Pons (tissue), 1 donor: ENCODE data around the gene CACNG6.

Experiments
- DNase-seq: peaks from one replicate; pipeline ENCODE4 v3.0.0-alpha.2; 2016; ENCODE audit warnings: low spot score

The CACNG6 gene

GRCh38 chr19:53969366-53969765, 22.1 kb upstream of the CACNG6 start:
- no peak for DNase-seq

GRCh38 chr19:53971673-53972072, 19.8 kb upstream of the CACNG6 start:
- DNase-seq: peak; percentile 18

GRCh38 chr19:53977429-53977990, 13.9 kb upstream of the CACNG6 start:
- DNase-seq: peak; percentile 95

GRCh38 chr19:53977991-53978731, 13.3 kb upstream of the CACNG6 start:
- DNase-seq: peak; percentile 78

- no peak for DNase-seq
These were observed 12.2 kb upstream of the CACNG6 start for GRCh38 chr19:53978975-53979801.

GRCh38 chr19:53980539-53981375, 10.7 kb upstream of the CACNG6 start:
- DNase-seq: peak; percentile 15

GRCh38 chr19:53981376-53981951, 10.0 kb upstream of the CACNG6 start:
- DNase-seq: no peak

GRCh38 chr19:53982001-53982451, 9.4 kb upstream of the CACNG6 start:
- no peak for DNase-seq

GRCh38 chr19:53982611-53983010, 8.8 kb upstream of the CACNG6 start:
- no peak for DNase-seq

GRCh38 chr19:53983457-53984289, 7.8 kb upstream of the CACNG6 start:
- no peak for DNase-seq

GRCh38 chr19:53985863-53986262, 5.6 kb upstream of the CACNG6 start:
- DNase-seq: no peak

- DNase-seq: no peak
These were observed 2.5 kb upstream of the CACNG6 start for GRCh38 chr19:53988981-53989380.

- no peak for DNase-seq
These were observed 1.6 kb upstream of the CACNG6 start for GRCh38 chr19:53989600-53990533.

- no peak for DNase-seq
These were observed 774 bp downstream of the CACNG6 start for GRCh38 chr19:53992211-53992610.

GRCh38 chr19:53992815-53993214, 1.4 kb downstream of the CACNG6 start:
- DNase-seq: no peak

- DNase-seq: no peak
These were observed 2.0 kb downstream of the CACNG6 start for GRCh38 chr19:53993448-53993847.

GRCh38 chr19:53994811-53995210, 3.4 kb downstream of the CACNG6 start:
- no peak for DNase-seq

GRCh38 chr19:53998223-53998622, 6.8 kb downstream of the CACNG6 start:
- no peak for DNase-seq

- no peak for DNase-seq
These were observed 8.3 kb downstream of the CACNG6 start for GRCh38 chr19:53999694-54000093.

GRCh38 chr19:54001496-54001895, 10.1 kb downstream of the CACNG6 start:
- DNase-seq: no peak
